Ascending aorta (tissue), 2 donors: Measurements from ENCODE around the gene BPIFB6. TPM values are rescaled to one million over a fixed set of nuclear protein-coding genes. Genes with fewer than 3 reads are reported as not detected.

Experiments
- DNase-seq, 2 donors: peaks; one replicate each; pipeline ENCODE4 v3.0.0-alpha.2; 2019; ENCODE audit warnings: low spot score in 2 of 2
- H3K27ac ChIP-seq, 2 donors: fragments of 200-600 bp; sonication (generic); one replicate each; pipeline ENCODE4 v1.5.1; 2016 to 2017; ENCODE audit warnings: mild to moderate bottlenecking in 1 of 2
- H3K27me3 ChIP-seq: fragments of 200-600 bp; sonication (generic); one replicate; pipeline ENCODE4 v1.5.1; 2017
- H3K36me3 ChIP-seq, 2 donors: fragments of 200-600 bp; sonication (generic); one replicate each; pipeline ENCODE4 v1.5.1; 2016
- H3K4me1 ChIP-seq, 2 donors: fragments of 200-600 bp; sonication (generic); one replicate each; pipeline ENCODE4 v1.5.1; 2016 to 2017; ENCODE audit warnings: mild to moderate bottlenecking in 1 of 2
- H3K4me3 ChIP-seq, 2 donors: fragments of 200-600 bp; sonication (generic); one replicate each; pipeline ENCODE4 v1.5.1; 2016 to 2017; ENCODE audit warnings: mild to moderate bottlenecking in 1 of 2
- H3K9me3 ChIP-seq, 2 donors: fragments of 200-600 bp; sonication (generic); one replicate each; pipeline ENCODE4 v1.5.1; 2016
- CTCF ChIP-seq, 3 experiments: fragments of 200-600 bp in 2 of 3; fragments of 450-650 bp in 1 of 3; sonication (generic) in 2 of 3; IDR thresholded peaks; one replicate each; pipeline ENCODE4 v1.5.1; 2016 to 2019; ENCODE audit warnings: antibody characterized with exemption in 3 of 3, mild to moderate bottlenecking in 1 of 3, moderate library complexity in 1 of 3
- intact Hi-C: fragments of 100-400 bp; cut with DNase I; formaldehyde crosslinking; loops from one replicate; pipeline ENCODE4 v1.15.1; 2023
- total RNA-seq: library from RNA; depleted of rRNA; stranded (reverse); fragments of >200 nt; gene quantifications from one replicate; pipeline ENCODE4 v1.1.0, GENCODE V29; 2016

The BPIFB6 gene
- total RNA-seq, 1 donor from 2014 or later = not detected

GRCh38 chr20:33012327-33013189, 18.9 kb upstream of the BPIFB6 start:
- H3K27me3 ChIP-seq = no peaks in the 10 kb centered on the region
- intact Hi-C loops = no loop called here

GRCh38 chr20:33013701-33014326, 17.6 kb upstream of the BPIFB6 start:
- Histone ChIP-seq H3K4me3 (no peak overlapping the region), H3K9me3 (no peaks in the 10 kb centered on the region), H3K27ac (no peak overlapping the region), H3K27me3 (no peaks in the 10 kb centered on the region), H3K4me1 (no peaks in the 10 kb centered on the region), H3K36me3 (no peaks in the 10 kb centered on the region)
- DNase-seq = no peak
- no peak for TF ChIP-seq CTCF (IDR thresholded peaks at IDR 0.05)
- intact Hi-C loops = no loop called here

More at GRCh38 chr20:33012327-33013189, 18.9 kb upstream of the BPIFB6 start:
- Histone ChIP-seq H3K36me3 (no peaks in the 10 kb centered on the region), H3K4me3 (no peak overlapping the region), H3K9me3 (no peaks in the 10 kb centered on the region), H3K4me1 (no peaks in the 10 kb centered on the region), H3K27ac (no peak overlapping the region)
- no peak for TF ChIP-seq CTCF (IDR thresholded peaks at IDR 0.05)
- no peak for DNase-seq

GRCh38 chr20:33014336-33015113, 16.9 kb upstream of the BPIFB6 start:
- no peaks in the 10 kb centered on the region for H3K27me3 ChIP-seq
- H3K36me3 ChIP-seq = no peaks in the 10 kb centered on the region
- no peak for TF ChIP-seq CTCF (IDR thresholded peaks at IDR 0.05)
- H3K27ac ChIP-seq = no peak overlapping the region
- no peak for DNase-seq
- intact Hi-C loops = no loop called here
- H3K4me3 ChIP-seq = no peak overlapping the region
- H3K4me1 ChIP-seq = no peaks in the 10 kb centered on the region
- H3K9me3 ChIP-seq = no peaks in the 10 kb centered on the region

GRCh38 chr20:33015114-33015484, 16.3 kb upstream of the BPIFB6 start:
- DNase-seq = no peak
- no peaks in the 10 kb centered on the region for H3K36me3 ChIP-seq
- TF ChIP-seq CTCF (IDR thresholded peaks at IDR 0.05) = no peak

GRCh38 chr20:33015700-33016580, 15.5 kb upstream of the BPIFB6 start:
- DNase-seq = no peak
- H3K27me3 ChIP-seq = no peaks in the 10 kb centered on the region
- no peak overlapping the region for H3K27ac ChIP-seq
- no peaks in the 10 kb centered on the region for H3K36me3 ChIP-seq
- H3K4me1 ChIP-seq = no peaks in the 10 kb centered on the region
- TF ChIP-seq CTCF (IDR thresholded peaks at IDR 0.05) = no peak
- H3K4me3 ChIP-seq = no peak overlapping the region
- intact Hi-C loops = no loop called here
- no peaks in the 10 kb centered on the region for H3K9me3 ChIP-seq

More at GRCh38 chr20:33015114-33015484, 16.3 kb upstream of the BPIFB6 start:
- no peak overlapping the region for H3K27ac ChIP-seq
- no peaks in the 10 kb centered on the region for H3K9me3 ChIP-seq
- no peaks in the 10 kb centered on the region for H3K27me3 ChIP-seq
- intact Hi-C loops = no loop called here
- no peaks in the 10 kb centered on the region for H3K4me1 ChIP-seq
- no peak overlapping the region for H3K4me3 ChIP-seq
